ENCODE data around the gene ACOT7.
"Not testable (repeated sequence)": the region's sequence is repeated elsewhere in the genome, so short reads cannot be mapped to it uniquely, and the experiment has no call there.

Gene ACOT7, protein sequence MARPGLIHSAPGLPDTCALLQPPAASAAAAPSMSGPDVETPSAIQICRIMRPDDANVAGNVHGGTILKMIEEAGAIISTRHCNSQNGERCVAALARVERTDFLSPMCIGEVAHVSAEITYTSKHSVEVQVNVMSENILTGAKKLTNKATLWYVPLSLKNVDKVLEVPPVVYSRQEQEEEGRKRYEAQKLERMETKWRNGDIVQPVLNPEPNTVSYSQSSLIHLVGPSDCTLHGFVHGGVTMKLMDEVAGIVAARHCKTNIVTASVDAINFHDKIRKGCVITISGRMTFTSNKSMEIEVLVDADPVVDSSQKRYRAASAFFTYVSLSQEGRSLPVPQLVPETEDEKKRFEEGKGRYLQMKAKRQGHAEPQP

DNA sequence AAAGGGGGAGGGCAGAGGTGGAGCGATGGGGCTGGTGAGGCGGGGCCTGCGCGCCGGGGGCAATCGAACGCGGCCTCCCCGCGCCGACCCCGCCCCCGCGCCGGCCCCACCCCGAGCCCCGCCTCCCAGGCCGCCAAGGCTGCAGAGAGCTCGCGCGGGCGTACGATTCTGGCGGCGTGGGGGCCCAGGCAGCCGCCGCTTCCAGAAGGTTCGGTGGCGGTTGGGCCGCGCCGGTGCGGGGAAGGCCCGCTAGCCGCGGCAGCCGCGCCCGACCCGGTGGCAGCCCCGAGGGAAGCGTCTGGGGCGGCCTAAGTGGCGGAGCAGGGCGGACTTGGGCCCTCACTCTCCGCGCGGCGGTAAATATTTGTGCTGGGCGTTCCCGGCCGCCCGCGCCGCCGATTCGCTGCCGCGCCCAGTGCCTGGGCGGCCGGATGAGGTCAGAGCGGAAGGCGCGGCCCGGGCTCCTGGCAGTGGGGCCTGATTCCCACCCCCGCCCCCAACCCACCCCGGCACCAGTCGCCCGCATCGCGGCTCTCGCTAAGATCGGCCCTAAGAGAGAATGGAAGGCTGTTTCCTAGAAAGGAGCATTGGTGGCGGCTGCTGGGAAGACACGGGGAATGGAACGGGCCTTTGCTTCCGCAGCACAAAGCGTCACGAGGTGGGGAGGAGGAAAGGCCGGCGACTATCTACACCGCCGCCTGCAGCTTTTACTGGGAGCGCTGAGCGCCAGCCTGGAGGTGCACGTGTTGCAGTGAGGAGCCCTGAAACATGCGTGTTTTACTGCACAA, at the start of gene ACOT7:
ACOT7 (minus strand) TSS at position 368 of the 788 bp plus-strand sequence. CDS start 368 bp downstream, outside the sequence.
- peak; percentile 76 for DNase-seq

DNA sequence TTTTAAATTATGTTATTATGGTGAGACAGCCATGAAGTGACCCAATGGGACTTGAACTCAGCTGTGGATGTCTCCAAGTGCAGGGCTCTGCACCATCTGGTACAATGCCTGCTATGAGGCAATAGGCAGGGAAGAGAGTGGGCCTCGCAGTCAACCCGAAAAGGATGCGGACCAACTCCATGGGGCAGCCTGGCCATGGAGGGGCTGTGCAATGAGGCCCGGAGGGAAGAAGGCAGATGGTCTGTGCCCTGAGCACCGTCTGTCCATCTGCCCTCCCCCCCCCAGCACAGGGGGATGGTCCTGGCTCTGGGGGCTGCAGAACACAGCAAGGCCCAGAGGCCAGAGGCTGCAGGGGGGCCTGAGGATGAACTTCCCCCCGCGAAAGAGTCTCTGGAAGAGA, 48.0 kb upstream of the ACOT7 start:
- DNase-seq = no peak

DNA sequence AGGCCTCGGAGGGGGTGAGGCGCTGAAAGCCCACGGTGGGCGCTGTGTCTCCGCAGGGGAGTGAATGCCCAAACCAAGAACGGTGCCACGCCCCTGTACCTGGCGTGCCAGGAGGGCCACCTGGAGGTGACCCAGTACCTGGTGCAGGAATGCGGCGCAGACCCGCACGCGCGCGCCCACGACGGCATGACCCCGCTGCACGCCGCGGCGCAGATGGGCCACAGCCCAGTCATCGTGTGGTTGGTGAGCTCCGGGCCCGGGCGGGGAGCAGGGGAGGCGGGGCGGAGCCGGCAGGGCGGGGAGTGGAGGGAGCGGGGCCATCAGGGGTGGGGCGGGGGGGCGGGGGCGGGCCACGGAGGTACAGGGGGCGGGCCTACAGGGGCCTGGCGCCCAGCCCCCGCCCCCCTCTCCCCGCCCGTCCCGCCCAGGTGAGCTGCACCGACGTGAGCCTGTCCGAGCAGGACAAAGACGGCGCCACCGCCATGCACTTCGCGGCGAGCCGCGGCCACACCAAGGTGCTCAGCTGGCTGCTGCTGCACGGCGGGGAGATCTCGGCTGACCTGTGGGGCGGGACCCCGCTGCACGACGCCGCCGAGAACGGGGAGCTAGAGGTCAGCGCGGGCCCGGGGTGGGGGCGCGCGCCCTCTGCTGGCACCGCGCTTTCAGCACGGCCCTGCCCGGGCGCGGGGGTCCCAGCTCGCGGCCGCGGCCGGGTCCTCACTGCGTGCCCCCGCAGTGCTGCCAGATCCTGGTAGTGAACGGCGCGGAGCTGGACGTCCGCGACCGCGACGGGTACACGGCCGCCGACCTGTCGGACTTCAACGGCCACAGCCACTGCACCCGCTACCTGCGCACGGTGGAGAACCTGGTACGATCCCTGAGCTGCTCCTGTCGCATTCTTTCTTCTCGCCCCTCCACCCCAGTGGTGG, 46.9 kb upstream of the ACOT7 start:
- no peak for DNase-seq

DNA sequence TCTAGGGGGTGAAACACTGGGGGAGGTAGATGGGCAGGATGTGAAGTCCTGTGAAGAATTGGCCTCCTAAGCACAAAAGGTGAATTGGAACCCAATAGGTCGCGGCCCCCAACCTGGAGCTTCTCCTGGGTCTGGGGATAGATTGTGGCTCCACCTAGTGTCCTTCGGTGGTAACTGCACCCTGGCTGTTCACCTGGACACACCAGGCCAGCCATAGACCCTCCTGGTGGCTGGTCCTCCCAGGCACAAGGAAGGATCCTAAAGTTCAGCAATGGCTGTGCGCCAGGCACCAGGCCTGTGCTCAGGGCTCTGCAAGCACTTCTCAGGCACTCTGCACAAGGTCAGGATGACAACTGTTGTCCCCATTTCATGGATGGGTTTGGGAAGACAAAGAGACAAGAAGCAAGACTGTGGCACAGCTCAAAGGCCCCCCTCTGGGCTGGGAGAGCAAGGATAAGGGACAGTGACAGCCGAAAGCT, 44.5 kb upstream of the ACOT7 start:
- peak; percentile 13 for DNase-seq

DNA sequence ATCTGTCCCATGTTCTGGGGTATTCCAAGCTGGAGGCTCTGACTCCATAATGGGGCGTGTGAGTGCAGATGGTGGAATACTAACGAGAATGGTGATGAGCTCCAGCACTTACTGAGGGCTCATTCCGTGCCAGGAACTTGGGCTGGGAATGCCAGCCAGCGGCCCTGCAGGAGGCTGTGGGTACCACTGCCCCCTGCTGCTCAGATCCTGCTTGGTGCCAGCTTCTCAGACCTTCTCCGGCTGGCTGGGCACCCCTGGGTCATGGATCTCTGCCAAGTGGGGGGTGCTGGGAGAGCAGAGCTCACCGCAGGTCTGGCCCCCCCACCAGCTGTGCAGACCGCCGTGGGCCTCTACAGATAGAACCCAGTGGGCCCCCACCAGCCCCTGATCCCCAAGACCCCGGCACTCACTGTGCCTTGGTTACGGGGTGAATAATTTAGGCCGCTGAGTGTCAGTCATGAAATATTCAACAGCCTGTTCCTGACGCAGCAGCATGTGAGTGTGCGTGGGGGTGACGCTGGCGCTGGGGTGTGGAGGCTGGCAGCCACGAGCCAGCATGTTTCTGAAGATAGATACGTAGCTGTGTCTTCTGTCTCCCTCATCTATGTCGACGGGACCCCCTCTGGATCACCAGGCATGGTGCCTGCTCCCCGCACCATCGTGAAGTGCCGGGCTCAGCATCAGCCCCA, 43.6 kb upstream of the ACOT7 start:
- not testable (repeated sequence) for DNase-seq

DNA sequence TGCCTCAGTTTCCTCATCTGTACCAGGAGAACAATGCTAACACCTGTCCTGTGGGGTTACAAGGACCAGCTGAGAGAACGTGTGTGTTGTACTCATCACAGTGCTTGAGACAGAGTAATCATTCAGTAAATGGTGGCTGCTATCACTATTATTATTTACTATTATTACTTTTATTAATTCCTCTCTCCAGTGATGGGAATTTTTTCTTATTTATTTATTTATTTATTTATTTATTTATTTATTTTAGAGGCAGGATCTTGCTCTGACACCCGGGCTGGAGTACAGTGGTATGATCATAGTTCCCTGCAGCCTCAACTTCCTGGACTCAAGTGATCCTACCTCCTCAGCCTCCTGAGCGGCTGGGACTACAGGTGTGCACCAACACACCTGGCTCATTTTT, 42.7 kb upstream of the ACOT7 start:
- not testable (repeated sequence) for DNase-seq

DNA sequence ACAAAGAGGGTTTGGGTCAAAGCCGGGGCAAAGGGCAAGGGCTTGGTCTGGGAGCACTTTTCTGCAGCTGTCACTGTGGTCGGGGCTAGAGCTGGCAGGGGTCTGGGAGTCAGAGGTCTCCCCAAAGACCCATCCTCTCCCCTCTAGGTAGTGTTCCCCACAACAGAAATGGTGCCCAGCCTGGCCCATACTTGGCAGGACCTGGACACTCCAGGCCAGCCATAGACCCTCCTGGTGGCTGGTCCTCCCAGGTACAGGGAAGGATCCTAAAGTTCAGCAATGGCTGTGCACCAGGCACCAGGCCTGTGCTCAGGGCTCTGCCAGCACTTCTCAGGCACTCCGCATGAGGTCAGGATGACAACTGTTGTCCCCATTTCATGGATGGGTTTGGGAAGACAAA, 42.0 kb upstream of the ACOT7 start:
- no peak for DNase-seq

DNA sequence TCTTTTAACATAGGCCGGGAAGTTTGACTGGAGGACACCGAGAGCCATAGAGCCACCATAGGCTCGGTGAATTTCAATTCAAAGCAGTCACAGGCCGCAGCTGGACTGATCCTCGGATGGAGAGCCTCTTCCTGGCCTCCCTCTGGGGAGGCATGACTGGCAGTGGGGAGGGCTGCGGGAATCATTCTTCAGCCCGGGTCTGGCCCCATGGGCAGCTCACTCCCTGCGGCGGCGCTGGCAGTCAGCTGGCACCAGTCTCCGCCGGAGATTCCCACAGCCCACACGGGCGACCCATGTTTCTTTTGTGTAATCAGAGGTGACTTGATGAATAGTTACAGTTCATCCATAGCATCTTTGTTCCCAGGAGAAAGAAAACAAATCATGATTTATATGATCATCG, 41.6 kb upstream of the ACOT7 start:
- no peak for DNase-seq

DNA sequence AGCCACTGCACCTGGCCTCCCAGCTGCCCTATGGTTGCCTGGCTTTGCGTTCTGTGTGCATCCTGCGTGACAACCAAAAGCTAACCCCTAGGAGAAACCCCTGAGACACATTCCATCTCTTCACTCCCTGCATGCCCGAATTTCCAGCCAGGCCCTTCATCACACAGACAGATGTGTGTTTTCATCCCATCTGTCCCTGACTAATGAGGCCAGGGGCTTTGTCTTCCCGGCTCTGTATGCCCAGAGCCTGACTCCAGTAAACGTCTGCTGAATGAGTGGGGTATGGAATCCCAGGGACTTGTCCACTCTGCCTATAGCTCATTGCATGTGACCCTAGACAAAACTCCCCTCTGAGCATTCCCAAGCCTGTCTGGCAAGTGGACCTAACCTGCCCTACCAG, 40.6 kb upstream of the ACOT7 start:
- no peak for DNase-seq

DNA sequence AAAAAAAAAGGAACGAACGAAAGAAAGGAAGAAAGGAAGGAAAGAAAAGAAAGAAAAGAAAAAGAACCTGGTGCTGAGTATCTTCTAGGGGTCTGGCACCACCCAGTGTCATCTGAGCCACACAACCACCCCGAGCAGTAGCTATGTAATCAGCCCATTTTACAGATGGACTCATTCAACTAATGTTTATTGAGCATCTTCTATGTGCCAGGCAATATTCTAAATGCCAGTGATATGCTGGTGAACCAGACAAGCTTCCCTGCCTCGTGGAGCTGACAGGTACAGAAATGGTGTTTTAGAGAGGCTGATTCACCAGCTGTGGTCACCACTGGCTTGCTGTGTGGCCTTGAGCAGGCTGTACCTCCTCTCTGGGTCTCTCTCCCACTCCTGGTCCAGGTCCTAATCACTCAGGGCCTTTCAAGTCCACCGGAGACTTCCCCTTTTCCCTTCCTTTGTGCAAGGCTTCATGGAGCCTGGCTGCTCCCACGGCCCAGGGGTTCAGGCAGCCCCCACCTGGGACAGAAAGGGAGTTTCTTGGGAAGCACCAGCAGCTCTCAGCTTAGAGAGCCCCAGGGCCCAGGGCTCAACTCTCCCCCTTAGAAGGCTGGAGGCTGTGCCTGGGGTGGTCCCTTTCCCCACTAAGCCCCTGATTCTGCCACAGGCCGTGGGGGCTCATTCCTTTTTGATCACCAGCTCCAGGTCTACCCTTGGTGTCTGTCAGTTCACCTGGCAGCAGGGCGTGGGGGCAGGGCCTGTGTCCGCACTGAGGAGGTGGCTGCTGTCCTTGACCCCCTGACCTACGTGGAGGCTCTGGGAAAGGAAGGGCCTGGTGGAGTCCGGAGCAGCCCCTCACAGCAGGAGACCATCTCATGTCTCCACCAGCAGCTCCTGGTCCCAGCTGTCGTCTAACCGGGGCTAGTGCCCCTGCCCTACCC, 38.3 kb upstream of the ACOT7 start:
- DNase-seq = not testable (repeated sequence)

DNA sequence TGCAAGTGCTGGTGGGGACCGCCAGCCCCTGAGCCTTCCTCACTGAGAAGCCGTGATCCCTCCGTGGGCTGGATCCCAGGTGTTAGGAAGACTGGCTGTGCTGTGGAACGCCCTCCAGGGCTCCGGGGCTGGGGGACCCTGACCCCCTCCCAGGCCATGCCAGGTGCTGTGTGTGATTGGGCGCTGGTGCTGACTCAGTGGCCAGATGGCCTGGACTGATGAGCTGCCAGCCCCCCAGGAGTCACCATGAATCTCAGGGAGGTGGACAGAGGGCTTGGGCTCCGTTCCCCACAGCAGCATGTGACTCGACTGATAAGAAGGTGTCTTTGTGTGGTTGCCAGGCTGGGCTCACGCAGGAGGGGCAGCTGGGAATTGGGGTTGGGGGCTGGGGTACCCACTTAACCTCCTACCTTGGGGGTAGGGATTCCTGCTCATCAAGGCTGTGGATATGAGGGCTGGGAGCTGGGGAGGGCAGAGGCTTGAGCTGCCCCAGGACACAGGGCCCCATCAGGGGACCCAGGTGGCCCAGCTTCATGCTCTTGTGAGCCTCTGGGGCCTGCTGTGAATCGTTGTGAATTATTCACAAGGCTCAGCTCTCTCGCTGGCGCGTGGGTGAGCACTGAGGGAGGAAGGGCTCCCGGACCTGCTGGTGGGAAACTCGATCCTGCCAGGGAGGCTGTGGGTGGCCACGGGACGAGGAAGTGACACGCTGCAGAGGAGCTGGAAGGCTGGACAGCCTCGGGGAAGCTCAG, 36.3 kb upstream of the ACOT7 start:
- DNase-seq = not testable (repeated sequence)

DNA sequence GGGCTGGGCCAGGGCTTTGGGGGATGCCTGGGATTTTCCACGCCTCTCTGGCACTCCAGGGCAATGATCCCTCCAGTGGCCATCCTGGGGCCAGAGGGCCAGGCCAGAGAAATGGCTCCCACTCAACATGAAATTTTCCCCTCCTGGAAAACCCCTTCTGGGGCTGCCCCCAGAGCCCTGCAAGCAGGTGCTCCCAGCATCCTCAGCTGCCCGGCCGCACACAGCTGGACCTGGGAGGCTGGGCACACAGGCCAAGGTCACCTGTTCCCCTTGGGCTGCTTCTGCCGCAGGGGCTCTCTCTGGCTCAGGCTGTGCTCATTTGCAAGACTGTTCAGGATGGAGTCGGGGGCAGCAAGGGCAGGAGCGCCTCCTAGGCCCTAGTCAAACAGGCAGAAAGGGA, 34.9 kb upstream of the ACOT7 start:
- DNase-seq = not testable (repeated sequence)

DNA sequence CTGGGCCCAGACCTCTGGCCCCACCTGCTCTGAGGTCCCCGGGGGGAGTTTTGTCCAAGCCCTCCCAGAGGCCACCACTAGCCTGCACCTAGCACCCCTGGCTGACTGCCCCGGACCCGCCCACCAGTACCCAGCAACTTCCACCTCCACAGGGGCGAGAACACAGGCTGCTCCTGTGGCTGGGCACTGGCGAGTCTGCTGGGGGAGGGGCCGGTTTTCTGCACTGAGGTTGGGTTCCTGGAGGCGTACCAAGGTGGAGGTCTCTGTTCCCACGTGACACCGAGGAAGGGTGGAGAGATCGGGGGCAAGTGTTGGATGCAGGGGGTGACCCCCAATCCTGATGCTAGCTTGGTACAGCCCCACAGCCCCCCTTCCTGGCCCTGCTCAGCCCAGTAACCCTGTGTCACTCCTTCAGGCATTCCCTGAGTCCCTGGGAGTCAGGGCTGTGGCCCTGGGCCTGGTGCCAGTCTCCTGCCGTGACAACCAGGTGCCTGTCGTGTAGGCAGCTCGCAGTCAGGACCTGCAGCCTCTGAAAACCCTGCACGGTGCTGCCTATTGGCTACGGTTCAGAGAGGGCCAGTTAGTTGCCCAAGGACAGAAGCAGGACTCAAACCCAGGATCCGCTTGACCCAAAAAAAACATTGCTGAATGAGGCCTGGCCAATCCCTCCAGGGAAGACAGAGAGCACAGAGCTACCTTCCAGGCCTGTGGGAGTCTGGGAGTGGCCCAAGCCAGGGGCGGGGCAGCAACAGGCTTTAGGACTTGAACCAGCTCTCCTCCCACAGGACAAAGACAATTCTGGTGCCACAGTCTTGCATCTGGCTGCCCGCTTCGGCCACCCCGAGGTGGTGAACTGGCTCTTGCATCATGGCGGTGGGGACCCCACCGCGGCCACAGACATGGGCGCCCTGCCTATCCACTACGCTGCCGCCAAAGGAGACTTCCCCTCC, 34.1 kb upstream of the ACOT7 start:
- no peak for DNase-seq

DNA sequence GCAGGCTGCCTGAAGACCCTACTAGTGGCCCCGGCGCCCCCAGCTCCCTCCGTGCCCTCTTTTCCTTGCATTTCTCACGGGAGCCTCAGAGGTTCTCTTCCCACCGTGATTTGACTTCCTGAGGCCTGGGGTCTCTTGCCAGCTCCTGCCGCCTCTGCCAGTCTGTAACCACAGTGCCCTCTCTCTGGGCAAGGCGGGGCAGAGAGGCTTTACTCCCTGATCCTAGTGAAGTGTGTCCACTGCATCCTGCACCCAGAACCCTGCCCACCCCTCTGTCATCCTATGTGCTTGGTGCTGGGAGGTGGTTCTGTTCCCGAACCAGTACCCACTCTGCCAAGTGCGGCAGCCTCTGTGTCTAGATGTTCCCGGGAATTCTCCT, 33.4 kb upstream of the ACOT7 start:
- no peak for DNase-seq

DNA sequence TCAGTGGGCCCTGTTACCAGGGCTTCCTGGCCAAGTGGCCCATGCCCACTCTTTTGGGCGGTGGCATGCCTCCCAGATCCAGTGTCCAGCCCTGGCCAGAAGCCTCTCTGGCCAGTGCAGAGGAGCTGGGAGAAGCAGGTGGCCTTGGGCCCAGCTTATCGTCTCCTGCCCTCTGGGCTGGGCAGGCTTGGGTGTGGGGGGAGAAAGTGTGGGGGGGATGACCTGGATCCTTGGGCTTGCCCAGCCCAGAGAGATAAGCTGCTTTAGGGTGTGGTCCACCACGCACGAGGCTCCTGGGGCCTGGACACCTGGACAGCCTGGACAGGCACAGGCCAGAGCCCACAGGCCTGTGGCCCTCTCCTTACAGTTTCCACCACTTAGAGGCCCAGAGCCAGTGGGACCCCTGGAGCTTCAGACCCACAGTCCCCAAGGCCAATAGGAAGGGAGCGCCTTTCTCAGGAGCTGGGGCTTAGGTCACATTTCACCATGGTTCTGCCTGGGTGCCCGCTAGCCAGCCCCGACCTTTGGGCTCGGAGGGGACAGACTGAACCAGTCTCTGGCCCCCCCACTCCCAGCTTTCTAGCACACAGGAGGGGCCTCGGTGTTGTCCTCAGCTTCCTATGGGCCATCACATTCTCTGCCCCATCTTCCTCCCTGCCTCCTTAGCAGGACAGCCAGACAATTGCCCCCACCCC, 32.9 kb upstream of the ACOT7 start:
- DNase-seq = no peak

DNA sequence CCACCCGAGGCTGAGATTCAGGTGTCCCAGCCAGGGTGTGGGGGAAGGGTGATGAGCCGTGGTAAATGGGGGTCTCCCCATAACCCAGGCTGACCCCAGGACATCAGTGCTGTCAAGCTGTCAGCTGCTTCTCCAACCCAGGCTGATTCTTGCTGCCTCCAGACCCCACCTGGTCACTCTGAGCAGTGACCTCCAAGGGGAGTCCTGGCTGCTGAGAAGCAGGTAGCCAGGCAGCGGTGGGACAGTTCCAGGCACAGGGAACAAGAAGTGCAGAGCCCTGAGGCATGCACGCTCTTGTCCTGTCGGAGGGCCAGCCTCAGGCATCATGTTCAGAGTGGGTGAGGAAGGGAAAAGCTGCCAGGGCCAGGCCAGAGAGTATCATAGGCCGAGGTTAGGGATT, 32.1 kb upstream of the ACOT7 start:
- no peak for DNase-seq

DNA sequence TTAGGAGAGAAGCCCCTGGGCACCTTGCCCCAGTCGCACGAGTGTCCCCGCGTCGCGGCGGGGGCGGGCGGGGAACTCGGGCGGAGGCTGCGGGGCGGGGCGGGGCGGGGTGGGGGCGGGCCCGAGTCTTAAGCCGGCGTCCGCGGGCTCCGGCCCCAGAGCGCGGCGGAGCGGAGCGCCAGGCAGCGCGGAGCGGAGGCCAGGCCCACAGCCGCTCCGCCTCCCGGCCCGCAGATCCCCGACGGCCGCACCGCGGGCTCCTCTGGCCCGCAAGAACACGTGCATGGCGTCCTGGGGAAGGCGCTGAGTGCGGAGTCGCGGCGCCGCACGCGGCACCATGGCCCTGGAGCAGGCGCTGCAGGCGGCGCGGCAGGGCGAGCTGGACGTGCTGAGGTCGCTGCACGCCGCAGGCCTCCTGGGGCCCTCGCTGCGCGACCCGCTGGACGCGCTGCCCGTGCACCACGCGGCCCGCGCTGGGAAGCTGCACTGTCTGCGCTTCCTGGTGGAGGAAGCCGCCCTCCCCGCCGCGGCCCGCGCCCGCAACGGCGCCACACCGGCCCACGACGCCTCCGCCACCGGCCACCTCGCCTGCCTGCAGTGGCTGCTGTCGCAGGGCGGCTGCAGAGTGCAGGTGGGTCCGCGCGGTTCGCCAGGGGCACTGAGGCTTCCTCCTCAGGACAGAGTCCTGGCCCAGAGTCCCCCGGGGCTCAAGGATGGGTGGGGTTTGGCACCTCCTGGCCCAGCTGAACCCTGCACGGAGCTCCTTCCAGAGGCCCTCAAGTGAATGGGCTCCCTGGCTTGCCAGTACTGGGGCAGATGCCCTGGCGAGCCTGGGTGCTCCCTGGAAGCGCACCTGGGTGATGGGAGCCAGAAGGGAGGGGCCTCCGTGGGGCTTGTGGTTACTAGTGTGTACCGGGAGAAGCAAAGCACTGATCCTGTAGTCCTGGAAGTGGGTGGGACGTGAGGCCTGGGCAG, 31.3 kb upstream of the ACOT7 start, which contains the start of gene ESPN:
ESPN (plus strand) TSS at position 158 of the 975 bp plus-strand sequence; CDS start at position 338, 180 bp downstream.
- DNase-seq = no peak
